Measurements from ENCODE around the gene SIGLEC1.

Gene SIGLEC1

DNA sequence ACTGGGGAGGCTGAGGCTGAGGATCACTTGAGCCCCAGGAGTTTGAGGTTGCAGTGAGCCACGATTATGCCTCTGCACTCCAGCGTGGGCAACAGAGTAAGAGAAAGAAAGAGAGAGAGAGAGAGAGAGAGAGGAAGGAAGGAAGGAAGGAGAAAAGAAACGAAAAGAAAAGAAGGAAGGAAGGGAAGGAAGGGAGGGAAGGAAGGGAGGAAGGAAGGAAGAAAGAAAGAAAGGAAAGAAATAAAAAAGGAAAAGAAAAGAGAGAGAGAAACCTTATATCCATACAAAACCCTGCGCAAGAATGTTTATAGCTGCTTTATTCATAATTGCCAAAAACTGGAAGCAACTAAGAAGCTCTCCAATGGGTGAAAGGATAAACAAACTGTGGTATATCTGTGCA is 12.0 kb upstream of the SIGLEC1 start:
- no peak for DNase-seq

GRCh38 chr20:3723284-3723683 is 10.9 kb upstream of the SIGLEC1 start:
- DNase-seq: no peak

DNA sequence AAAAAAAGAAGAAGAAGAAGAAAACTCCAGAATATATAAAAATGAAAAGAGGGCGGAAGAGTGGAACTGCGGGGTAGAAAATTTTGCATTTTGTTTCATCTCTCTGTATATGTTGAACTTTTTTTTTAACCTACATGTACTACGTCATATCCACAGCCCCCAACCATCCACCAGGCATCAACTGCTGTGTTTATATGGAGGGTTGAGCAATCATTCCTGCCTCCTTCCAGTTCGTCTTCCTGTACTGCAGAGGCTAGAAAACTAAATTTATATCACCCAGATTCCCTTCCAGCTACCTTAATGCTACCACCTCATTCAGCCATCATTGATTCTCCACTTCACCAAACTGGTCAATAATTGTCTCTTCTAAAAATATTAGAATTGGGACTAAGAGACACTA is 9.5 kb upstream of the SIGLEC1 start:
- no peak for DNase-seq

GRCh38 chr20:3720626-3721025 is 8.2 kb upstream of the SIGLEC1 start:
- no peak for DNase-seq

DNA sequence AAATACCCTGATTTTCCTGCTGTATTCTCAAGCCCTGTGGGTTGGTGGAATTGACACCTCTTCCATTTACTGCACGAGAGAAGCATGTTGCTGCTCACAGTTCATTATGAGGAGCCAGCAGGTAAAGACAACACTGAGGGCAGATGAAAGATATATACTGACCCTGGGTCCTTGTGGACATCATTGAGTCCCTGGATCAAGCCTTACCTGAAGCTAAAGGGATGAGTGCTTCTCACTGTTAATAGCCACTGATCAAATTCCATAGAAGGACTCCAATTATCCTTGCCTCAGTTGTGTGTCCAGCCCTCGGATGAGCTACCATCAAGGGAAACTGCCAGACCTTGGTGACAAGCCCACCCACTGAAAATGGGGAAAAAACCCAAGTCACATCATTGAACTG is 7.7 kb upstream of the SIGLEC1 start:
- DNase-seq: no peak

DNA sequence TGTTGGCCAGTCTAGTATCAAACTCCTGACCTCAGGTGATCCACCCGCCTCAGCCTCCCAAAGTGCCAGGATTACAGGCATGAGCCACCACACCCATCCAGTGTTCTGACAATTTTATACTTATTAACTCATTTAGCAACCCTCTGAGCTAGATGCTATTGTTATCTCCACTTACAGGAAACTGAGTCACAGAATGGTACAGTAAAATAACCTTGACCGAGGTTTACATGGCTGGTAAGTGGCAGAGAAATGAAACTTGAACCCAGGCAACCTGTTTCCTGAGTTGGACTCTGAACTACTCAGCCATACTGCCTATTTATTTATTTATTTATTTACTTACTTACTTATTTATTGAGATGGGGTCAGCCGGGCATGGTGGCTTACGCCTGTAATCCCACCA is 6.6 kb upstream of the SIGLEC1 start:
- DNase-seq: no peak

DNA sequence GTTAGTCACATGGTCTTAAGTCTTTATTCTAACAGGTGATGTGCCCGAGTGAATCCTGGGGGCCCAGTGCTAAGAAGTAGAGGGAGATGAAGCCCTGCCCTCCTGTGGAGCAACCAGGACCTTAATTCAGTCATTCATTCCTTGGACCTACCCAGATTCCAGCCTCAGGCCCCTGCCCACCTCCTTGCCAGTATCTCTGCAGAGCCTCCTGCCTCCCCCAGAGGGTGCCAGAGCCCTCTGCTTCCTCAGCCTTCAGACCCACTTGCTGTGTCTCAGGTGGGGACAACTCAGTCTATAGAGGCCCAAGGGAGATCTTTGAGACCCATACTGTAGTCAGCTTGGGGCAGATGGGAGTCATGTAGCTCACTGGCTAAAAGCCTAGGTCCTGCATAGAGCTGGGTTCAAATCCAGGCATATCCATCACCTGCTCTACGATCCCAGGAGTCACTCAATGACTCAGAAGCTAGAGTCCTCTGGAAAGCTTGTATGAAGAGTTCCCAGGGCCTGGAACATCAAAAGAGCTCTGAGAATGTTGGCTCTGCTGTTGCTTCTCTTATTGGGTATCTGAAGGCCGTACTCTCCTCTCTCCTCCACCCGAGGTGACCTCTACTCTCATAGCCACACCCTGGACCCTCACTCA is 3.9 kb upstream of the SIGLEC1 start:
- DNase-seq: peak; percentile 14

DNA sequence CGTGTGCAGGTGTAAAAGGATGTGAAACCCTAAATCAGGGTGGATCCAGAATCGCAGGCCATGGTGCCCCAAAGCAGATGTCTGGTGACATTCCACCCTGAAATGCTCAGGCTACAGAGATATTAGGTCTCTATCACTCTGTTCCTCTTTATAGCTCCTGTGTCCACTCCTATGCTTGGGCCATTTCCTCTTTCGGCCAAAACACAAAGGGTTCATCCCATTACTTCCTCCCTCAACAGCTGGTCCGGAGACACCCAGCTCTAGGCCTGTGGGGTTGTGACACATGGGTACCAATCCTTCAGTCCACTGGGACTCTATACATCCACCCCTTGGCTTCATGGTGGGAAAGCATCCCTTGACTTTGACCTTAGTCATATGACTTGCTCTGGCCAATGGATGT is 1.7 kb upstream of the SIGLEC1 start:
- DNase-seq: no peak

GRCh38 chr20:3711484-3711941 is 887 bp downstream of the SIGLEC1 start:
- DNase-seq: no peak

DNA sequence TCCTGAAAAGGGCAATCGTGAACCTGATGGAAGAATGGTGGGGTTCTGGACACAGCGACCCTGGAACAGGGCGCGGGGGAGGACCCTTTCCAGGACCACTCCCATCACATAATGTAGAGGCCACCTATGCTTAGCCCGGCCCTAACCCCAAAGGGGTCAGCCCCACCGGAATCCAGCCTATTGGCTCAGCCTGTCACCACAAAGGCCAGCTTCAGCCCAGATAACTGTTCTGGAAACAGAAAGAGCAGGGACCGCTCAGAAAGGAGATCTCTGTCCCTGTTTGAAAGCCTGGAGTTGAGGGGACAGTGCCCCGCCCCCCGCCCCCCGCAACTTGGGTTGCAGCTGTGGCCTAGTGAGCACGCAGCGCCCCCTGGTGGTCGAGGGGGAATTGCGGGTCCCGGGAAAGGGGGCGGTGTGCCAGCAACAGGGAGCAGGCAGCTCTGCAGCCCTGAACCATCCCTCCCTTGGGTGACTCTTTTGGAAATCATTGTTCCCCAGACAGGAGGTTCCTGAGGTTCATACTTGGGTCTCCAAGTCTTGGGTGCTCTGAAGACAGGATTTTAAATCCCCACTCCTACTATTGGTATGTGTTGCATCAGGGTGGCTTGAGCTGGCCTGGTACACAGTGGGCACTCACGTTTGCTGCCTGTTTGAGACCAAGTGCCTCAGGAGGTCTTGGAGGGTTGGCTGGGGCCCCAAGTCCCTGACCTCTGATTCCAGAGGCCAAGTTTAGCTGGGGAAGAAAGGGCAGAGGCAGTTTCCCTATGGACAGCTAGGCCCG is 1.5 kb downstream of the SIGLEC1 start:
- DNase-seq: peak; percentile 78

GRCh38 chr20:3710011-3710466 is 2.4 kb downstream of the SIGLEC1 start:
- no peak for DNase-seq

- DNase-seq: no peak
Measured at GRCh38 chr20:3707508-3707899, 4.9 kb downstream of the SIGLEC1 start.

GRCh38 chr20:3706774-3707507 is 5.5 kb downstream of the SIGLEC1 start:
- no peak for DNase-seq

DNA sequence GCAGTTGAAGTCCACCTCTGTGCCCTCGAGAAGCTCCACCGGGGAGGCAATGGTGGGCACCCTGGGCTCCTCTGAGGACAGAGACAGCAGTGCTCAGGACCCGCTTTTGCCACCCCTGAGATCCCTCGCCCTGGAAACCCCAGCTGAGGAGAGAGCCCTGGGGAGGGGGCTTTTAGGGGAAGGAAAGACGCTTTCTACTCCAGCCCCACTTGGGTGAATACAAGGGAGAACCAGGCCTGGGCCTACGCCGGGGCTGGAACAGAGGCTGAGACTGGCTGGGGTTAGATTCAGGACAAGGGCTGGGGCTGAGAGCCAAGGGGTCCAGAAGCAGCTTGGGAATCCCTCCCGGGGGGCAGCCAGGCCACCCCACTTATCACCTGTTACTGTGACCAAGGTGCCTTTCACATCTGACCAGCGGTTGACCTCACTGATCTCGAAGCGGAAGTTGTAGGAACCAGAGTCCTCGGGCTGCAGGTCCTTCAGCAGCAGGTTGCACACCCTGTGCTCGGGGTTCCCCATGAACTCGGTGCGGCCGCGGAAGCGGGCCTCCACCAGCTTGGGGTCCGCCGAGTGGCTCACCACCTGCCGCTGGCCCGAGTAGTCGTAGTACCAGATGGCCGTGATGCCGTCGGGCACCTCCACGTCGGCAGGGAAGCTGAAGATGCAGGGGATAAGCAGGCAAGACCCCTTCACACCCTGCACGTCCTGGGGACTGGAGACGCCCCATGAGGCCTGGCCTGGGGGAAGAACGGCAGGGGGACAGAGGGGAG is 6.2 kb downstream of the SIGLEC1 start:
- DNase-seq: no peak

GRCh38 chr20:3705491-3705969 is 6.9 kb downstream of the SIGLEC1 start:
- no peak for DNase-seq

DNA sequence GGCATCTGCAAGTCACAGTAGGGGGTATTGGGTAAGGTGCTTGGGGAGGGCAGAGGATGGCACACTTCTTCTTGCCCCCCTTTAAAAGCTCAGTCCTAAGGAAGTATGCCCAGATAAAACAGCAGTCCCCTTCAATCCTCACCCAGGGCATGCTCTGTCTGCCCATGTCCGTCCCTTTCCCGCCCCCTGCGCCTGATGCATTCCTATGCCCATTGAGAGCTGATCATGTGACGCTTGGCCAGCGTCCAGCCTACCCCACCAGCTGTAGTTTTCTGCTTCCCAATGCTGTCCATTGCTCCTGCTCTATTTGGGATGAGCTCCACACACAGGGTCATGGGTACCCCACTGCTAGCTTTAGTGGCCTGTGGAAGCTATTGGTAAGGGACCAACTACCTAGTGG is 8.3 kb downstream of the SIGLEC1 start:
- DNase-seq: no peak

- no peak for DNase-seq
Measured at GRCh38 chr20:3702611-3703391, 9.6 kb downstream of the SIGLEC1 start.

DNA sequence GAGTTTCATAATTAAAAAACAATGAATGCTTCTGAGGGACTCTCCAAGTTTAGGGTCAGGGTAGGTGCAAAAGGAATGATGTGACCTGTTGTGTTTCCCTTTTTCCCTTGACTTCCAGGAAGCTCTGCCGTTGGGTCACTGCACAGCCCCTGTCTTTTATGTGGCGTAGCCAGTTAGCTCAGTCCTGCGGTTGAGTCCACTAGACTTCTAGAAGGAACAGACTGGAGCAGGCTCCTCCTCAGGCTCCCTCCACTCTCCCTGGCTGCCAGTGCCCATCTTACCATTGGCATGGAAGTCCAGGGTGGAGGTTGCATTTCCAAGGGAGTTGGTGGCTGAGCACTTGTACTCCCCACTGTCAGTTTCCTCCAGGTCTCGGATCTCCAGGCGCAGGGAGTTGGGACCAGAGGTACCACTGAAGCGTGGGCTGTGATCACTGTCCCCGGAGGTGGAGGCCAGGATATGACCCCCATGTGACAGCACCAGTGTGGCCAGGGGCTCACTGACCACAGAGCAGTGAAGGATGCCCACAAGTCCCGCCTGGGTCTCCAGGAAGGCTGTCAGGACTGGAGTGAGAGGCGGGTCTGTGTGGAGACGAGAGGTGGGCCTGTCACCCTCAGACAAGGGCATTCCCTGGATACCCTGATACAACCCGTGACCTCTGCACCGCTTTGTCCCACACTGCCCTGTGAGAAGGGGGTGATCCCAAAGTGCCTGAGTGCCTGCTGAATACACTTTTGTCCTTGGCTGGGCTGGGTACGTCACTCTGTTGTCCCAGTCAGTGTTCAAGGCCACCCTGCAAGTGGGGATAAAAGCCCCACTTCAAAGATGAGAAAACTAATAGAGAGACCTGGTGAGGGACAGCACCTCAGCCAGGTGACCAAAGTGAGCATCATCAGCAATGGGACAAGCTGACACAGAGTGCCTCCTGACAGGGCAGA is 11.1 kb downstream of the SIGLEC1 start:
- DNase-seq: no peak

DNA sequence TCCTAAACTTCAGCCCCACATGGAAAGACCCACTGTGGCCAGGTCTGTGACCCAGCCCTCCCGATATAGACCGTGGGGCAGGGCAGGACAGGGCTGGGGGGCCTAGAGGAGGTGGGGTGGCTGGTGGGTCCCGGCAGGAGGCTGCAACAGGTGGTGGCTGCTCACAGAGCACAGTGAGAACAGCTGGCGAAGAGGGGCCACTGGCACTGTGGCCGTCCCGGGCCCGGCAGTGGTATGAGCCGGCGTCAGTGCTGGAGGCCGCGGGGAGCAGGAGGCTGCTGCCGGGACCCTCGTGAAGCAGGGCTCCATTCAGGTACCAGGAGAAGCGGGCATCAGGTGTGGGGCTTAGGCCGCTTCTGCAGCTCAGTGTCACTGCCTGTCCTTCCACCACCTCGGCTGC is 13.4 kb downstream of the SIGLEC1 start:
- no peak for DNase-seq

DNA sequence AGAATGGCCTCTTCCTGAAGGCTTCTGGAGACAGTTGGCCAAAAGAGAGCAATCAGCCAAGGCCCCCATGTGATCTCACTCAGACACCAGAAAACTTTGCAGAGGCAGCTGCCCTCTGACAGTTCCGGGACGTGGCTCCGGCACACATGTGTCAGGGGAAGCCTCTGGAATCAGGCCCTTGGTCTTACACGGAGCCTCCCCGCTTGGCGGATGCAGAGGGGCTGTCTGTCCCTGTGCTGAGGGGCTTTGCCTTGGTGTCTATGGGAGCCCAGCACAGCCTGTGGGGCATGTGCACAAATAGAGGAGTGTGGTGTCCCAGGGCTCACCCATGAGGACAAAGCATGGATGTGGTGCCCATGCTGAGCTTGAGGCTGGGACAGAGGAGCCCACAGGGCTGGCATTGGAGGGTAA is 13.8 kb downstream of the SIGLEC1 start:
- DNase-seq: no peak

All from stimulated activated CD4-positive, alpha-beta T cell treated with anti-CD3 and anti-CD28 coated beads, Interleukin-4, amount 100 ng/mL, for 1 hour (primary cell).